Occipital lobe (tissue), 1 donor: ENCODE results near the gene ATF7IP. TPM values are rescaled to one million over a fixed set of nuclear protein-coding genes. Genes with fewer than 3 reads are reported as not detected.

Experiments
- total RNA-seq: library from RNA; depleted of rRNA; stranded (reverse); fragments of >200 nt; gene quantifications from one replicate; pipeline ENCODE4 v1.2.3, GENCODE V29; 2014

The ATF7IP gene
- total RNA-seq, 1 donor from 2014 or later, result 77.5 TPM

Other genes starting within 250 kb of the ATF7IP start
- gene PLBD1, start 202.2 kb downstream of the ATF7IP start, total RNA-seq, result 2.5 TPM